Thoracic aorta (tissue), 2 donors: ENCODE data around the gene CLDN5. TPM values are rescaled to one million over a fixed set of nuclear protein-coding genes. Genes with fewer than 3 reads are reported as not detected.

Source experiments
- ATAC-seq: fragments of 150-250 bp; one replicate; pipeline ENCODE4 v1.8.0; 2017; ENCODE audit warnings: low read depth; ENCODE audit not compliant: insufficient number of reproducible peaks, low FRiP score
- DNase-seq: peaks from one replicate; pipeline ENCODE4 v3.0.0-alpha.2; 2020; ENCODE audit warnings: low spot score
- H3K27ac ChIP-seq, 2 donors: fragments of 200-600 bp; sonication (generic); 1 replicate in 1 of 2; 2 replicates in 1 of 2; pipeline ENCODE4 v1.5.1; 2016; ENCODE audit warnings: mild to moderate bottlenecking in 2 of 2, moderate library complexity in 2 of 2
- H3K27me3 ChIP-seq: fragments of 200-600 bp; sonication (generic); replicated peaks from 2 replicates; pipeline ENCODE4 v1.6.0; 2016; ENCODE audit warnings: mild to moderate bottlenecking; ENCODE audit not compliant: insufficient read depth
- H3K36me3 ChIP-seq: fragments of 200-600 bp; sonication (generic); one replicate; pipeline ENCODE4 v1.5.1; 2016
- H3K4me1 ChIP-seq, 2 donors: fragments of 200-600 bp; sonication (generic); 1 replicate in 1 of 2; 2 replicates in 1 of 2; pipeline versions ENCODE4 v1.5.1 to v1.6.0; 2016; ENCODE audit warnings: low read depth in 2 of 2, mild to moderate bottlenecking in 1 of 2; ENCODE audit not compliant: control insufficient read depth in 1 of 2
- H3K4me3 ChIP-seq: fragments of 200-600 bp; sonication (generic); 2 replicates; pipeline ENCODE4 v1.5.1; 2016; ENCODE audit warnings: mild to moderate bottlenecking
- H3K9me3 ChIP-seq: fragments of 200-600 bp; sonication (generic); 2 replicates; pipeline ENCODE4 v1.5.1; 2016
- CTCF ChIP-seq: fragments of 200-600 bp; sonication (generic); IDR thresholded peaks from one replicate; pipeline ENCODE4 v1.5.1; 2019; ENCODE audit warnings: antibody characterized with exemption
- total RNA-seq, 2 donors: library from RNA; depleted of rRNA; stranded (reverse); fragments of >200 nt; gene quantifications; one replicate each; pipeline versions ENCODE4 v1.1.0 to v1.2.3, GENCODE V29; 2016

Gene CLDN5
- total RNA-seq, 2 donors from 2014 or later = 41.0 to 68.0 TPM

- Histone ChIP-seq H3K27me3 (no peaks in the 10 kb centered on the region), H3K36me3 (no peaks in the 10 kb centered on the region), H3K4me3 (no peak overlapping the region), H3K27ac (no peak overlapping the region), H3K4me1 (no peaks in the 10 kb centered on the region), H3K9me3 (no peaks in the 10 kb centered on the region)
- DNase-seq (no peak), ATAC-seq (no peak)
- TF ChIP-seq CTCF = no peak
Observed at GRCh38 chr22:19559956-19560355, 35.7 kb upstream of the CLDN5 start.

GRCh38 chr22:19559324-19559811 lies 35.2 kb upstream of the CLDN5 start:
- Histone ChIP-seq H3K4me1 (no peaks in the 10 kb centered on the region), H3K27me3 (no peaks in the 10 kb centered on the region), H3K4me3 (no peak overlapping the region), H3K9me3 (no peaks in the 10 kb centered on the region), H3K27ac (no peak overlapping the region), H3K36me3 (no peaks in the 10 kb centered on the region)
- DNase-seq (no peak), ATAC-seq (no peak)
- no peak for TF ChIP-seq CTCF

GRCh38 chr22:19556963-19557545 lies 32.8 kb upstream of the CLDN5 start:
- DNase-seq = no peak
- Histone ChIP-seq H3K36me3 (no peaks in the 10 kb centered on the region), H3K4me1 (no peaks in the 10 kb centered on the region), H3K9me3 (no peaks in the 10 kb centered on the region), H3K27ac (no peak overlapping the region), H3K4me3 (no peak overlapping the region), H3K27me3 (no peaks in the 10 kb centered on the region)
- ATAC-seq = no peak
- TF ChIP-seq CTCF = no peak

- H3K4me3 ChIP-seq = no peak overlapping the region
- H3K36me3 ChIP-seq = no peaks in the 10 kb centered on the region
- no peaks in the 10 kb centered on the region for H3K9me3 ChIP-seq
- H3K27ac ChIP-seq = no peak overlapping the region
- H3K4me1 ChIP-seq = no peaks in the 10 kb centered on the region
- DNase-seq (no peak), ATAC-seq (no peak)
- no peaks in the 10 kb centered on the region for H3K27me3 ChIP-seq
- no peak for TF ChIP-seq CTCF
Observed at GRCh38 chr22:19555651-19556050, 31.4 kb upstream of the CLDN5 start.

GRCh38 chr22:19554834-19555404 lies 30.7 kb upstream of the CLDN5 start:
- H3K9me3 ChIP-seq = no peaks in the 10 kb centered on the region

More at GRCh38 chr22:19554834-19555404, 30.7 kb upstream of the CLDN5 start:
- Histone ChIP-seq H3K4me1 (no peaks in the 10 kb centered on the region), H3K27me3 (no peaks in the 10 kb centered on the region), H3K4me3 (no peak overlapping the region), H3K36me3 (no peaks in the 10 kb centered on the region), H3K27ac (no peak overlapping the region)
- no peak for TF ChIP-seq CTCF
- ATAC-seq = no peak
- no peak for DNase-seq
